ENCODE data around the gene C19orf44.

Gene C19orf44

GRCh38 chr19:16455489-16455888, 40.7 kb upstream of the C19orf44 start:
- no peak for TF ChIP-seq FOXA1 (IDR thresholded peaks at IDR 0.05)
- no peak for TF ChIP-seq SP1 (IDR thresholded peaks at IDR 0.05)
- TF ChIP-seq ARNT (IDR thresholded peaks at IDR 0.05): no peak
- no peak for TF ChIP-seq PKNOX1 (IDR thresholded peaks at IDR 0.05)
- TF ChIP-seq BHLHE40 (IDR thresholded peaks at IDR 0.05; ENCODE audit: borderline replicate concordance): no peak
- TF ChIP-seq FOXK2 (IDR thresholded peaks at IDR 0.05): no peak
- no peak for TF ChIP-seq L3MBTL2 (conservative IDR thresholded peaks at IDR 0.05)
- no peak for TF ChIP-seq FOXM1 (IDR thresholded peaks at IDR 0.05; ENCODE audit: borderline replicate concordance)
- TF ChIP-seq NFRKB (IDR thresholded peaks at IDR 0.05): no peak
- TF ChIP-seq TARDBP (IDR thresholded peaks at IDR 0.05): no peak
- no peak for TF ChIP-seq ZNF384 (IDR thresholded peaks at IDR 0.05)
- TF ChIP-seq CTBP1 (IDR thresholded peaks at IDR 0.05; ENCODE audit: borderline replicate concordance): no peak
- no peak for TF ChIP-seq HDGF (IDR thresholded peaks at IDR 0.05; ENCODE audit: borderline replicate concordance)
- no peak for TF ChIP-seq ELF4 (IDR thresholded peaks at IDR 0.05)
- ChIA-PET POLR2A (no interaction called here), CTCF (interaction anchor here (0.6 kb wide), 1 partner anchor 251 kb away, joined by 4 read pairs; no protein-coding TSS in a partner anchor)
- no peak for DNase-seq (ENCODE audit: extremely low spot score)

- DNase-seq (ENCODE audit: extremely low spot score): no peak
- POLR2A ChIA-PET: interaction anchor here (0.8 kb wide), 1 partner anchor 40 kb away, joined by 3 read pairs; the partner anchor contains the start of genes C19orf44 and CALR3
- TF ChIP-seq ELF4 (IDR thresholded peaks at IDR 0.05) (no peak), ARNT (IDR thresholded peaks at IDR 0.05) (no peak), BHLHE40 (IDR thresholded peaks at IDR 0.05; ENCODE audit: borderline replicate concordance) (no peak), FOXM1 (IDR thresholded peaks at IDR 0.05; ENCODE audit: borderline replicate concordance) (no peak), CTBP1 (IDR thresholded peaks at IDR 0.05; ENCODE audit: borderline replicate concordance) (no peak), LEF1 (IDR thresholded peaks at IDR 0.05; ENCODE audit: borderline replicate concordance) (no peak), PKNOX1 (IDR thresholded peaks at IDR 0.05) (no peak), SUZ12 (IDR thresholded peaks at IDR 0.05) (no peak), HDGF (IDR thresholded peaks at IDR 0.05; ENCODE audit: borderline replicate concordance) (no peak), L3MBTL2 (conservative IDR thresholded peaks at IDR 0.05) (no peak), SP1 (IDR thresholded peaks at IDR 0.05) (no peak), ZNF384 (IDR thresholded peaks at IDR 0.05) (no peak), TARDBP (IDR thresholded peaks at IDR 0.05) (no peak), NFRKB (IDR thresholded peaks at IDR 0.05) (no peak), FOXA1 (IDR thresholded peaks at IDR 0.05) (no peak)
- CTCF ChIA-PET: no interaction called here
These were observed 39.5 kb upstream of the C19orf44 start for GRCh38 chr19:16456652-16457194.

- TF ChIP-seq BHLHE40 (IDR thresholded peaks at IDR 0.05; ENCODE audit: borderline replicate concordance) (no peak), LEF1 (IDR thresholded peaks at IDR 0.05; ENCODE audit: borderline replicate concordance) (no peak), SP1 (IDR thresholded peaks at IDR 0.05) (no peak), TARDBP (IDR thresholded peaks at IDR 0.05) (no peak), FOXM1 (IDR thresholded peaks at IDR 0.05; ENCODE audit: borderline replicate concordance) (no peak), ARNT (IDR thresholded peaks at IDR 0.05) (no peak), ZNF384 (IDR thresholded peaks at IDR 0.05) (no peak), FOXA1 (IDR thresholded peaks at IDR 0.05) (no peak), ELF4 (IDR thresholded peaks at IDR 0.05) (no peak), NFRKB (IDR thresholded peaks at IDR 0.05) (no peak), L3MBTL2 (conservative IDR thresholded peaks at IDR 0.05) (no peak), CTBP1 (IDR thresholded peaks at IDR 0.05; ENCODE audit: borderline replicate concordance) (no peak), FOXK2 (IDR thresholded peaks at IDR 0.05) (no peak), HDGF (IDR thresholded peaks at IDR 0.05; ENCODE audit: borderline replicate concordance) (no peak), PKNOX1 (IDR thresholded peaks at IDR 0.05) (no peak), SUZ12 (IDR thresholded peaks at IDR 0.05) (no peak)
- POLR2A ChIA-PET: interaction anchor here (0.8 kb wide), 1 partner anchor 39 kb away, joined by 3 read pairs; the partner anchor contains the start of genes C19orf44 and CALR3
- no peak for DNase-seq (ENCODE audit: extremely low spot score)
- CTCF ChIA-PET: no interaction called here
These were observed 38.8 kb upstream of the C19orf44 start for GRCh38 chr19:16457195-16457953.

GRCh38 chr19:16457954-16458331, 38.3 kb upstream of the C19orf44 start:
- TF ChIP-seq TARDBP (IDR thresholded peaks at IDR 0.05) (no peak), ARNT (IDR thresholded peaks at IDR 0.05) (no peak), SUZ12 (IDR thresholded peaks at IDR 0.05) (no peak), ZNF384 (IDR thresholded peaks at IDR 0.05) (no peak), HDGF (IDR thresholded peaks at IDR 0.05; ENCODE audit: borderline replicate concordance) (no peak), FOXM1 (IDR thresholded peaks at IDR 0.05; ENCODE audit: borderline replicate concordance) (no peak), SP1 (IDR thresholded peaks at IDR 0.05) (no peak)
- POLR2A ChIA-PET: no interaction called here

GRCh38 chr19:16458391-16459341, 37.5 kb upstream of the C19orf44 start:
- ChIA-PET CTCF (no interaction called here), POLR2A (no interaction called here)
- no peak for DNase-seq (ENCODE audit: extremely low spot score)
- TF ChIP-seq HDGF (IDR thresholded peaks at IDR 0.05; ENCODE audit: borderline replicate concordance): no peak
- TF ChIP-seq PKNOX1 (IDR thresholded peaks at IDR 0.05): no peak
- no peak for TF ChIP-seq FOXA1 (IDR thresholded peaks at IDR 0.05)
- no peak for TF ChIP-seq SP1 (IDR thresholded peaks at IDR 0.05)
- no peak for TF ChIP-seq TARDBP (IDR thresholded peaks at IDR 0.05)

More at GRCh38 chr19:16457954-16458331, 38.3 kb upstream of the C19orf44 start:
- CTCF ChIA-PET: no interaction called here
- no peak for DNase-seq (ENCODE audit: extremely low spot score)
